ENCODE measurements around the gene WDR82.

Gene WDR82

DNA sequence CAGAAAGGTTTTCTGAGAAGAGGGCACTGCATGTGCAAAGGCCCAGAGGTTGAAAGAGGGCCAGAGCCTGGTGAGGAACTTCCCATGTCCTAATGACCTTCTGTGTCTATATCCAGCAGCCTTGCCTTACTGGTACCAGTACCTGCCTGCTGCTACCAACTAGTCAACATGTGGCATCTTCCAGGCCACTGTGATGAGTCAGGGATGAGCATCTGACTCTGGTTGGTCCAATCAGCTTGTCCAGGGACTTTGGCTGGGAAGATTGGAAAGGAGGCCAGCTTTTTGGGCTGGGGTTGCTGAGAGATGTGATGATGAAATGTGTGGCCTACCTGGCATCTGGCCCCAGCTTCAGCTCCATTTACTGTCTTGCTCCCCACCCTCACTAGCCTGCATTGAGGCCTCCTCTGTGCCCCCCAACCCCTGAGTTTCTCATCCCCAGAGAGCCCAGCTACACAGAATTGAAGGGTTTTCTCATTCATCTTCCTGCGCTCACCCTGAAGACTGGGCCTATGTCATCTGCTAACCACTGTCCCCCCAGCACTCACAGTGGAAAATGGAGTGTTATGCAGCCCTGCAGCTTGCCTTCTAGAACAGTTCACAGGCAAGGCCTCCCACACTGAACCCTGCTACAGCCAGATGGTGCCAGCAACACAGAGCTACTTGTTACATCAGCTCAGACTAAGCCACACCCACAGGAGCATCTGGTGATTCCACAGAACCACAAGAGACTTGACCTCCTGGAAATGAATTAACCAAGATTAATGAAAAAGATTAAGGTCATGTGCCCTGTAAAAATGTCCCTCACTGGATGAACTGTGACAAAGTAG, 38.2 kb downstream of the WDR82 start:
- peak in 1 of 2 donors; percentile 22 for DNase-seq (ENCODE audit: low read depth in 2 of 2, low spot score in 1 of 2)

DNA sequence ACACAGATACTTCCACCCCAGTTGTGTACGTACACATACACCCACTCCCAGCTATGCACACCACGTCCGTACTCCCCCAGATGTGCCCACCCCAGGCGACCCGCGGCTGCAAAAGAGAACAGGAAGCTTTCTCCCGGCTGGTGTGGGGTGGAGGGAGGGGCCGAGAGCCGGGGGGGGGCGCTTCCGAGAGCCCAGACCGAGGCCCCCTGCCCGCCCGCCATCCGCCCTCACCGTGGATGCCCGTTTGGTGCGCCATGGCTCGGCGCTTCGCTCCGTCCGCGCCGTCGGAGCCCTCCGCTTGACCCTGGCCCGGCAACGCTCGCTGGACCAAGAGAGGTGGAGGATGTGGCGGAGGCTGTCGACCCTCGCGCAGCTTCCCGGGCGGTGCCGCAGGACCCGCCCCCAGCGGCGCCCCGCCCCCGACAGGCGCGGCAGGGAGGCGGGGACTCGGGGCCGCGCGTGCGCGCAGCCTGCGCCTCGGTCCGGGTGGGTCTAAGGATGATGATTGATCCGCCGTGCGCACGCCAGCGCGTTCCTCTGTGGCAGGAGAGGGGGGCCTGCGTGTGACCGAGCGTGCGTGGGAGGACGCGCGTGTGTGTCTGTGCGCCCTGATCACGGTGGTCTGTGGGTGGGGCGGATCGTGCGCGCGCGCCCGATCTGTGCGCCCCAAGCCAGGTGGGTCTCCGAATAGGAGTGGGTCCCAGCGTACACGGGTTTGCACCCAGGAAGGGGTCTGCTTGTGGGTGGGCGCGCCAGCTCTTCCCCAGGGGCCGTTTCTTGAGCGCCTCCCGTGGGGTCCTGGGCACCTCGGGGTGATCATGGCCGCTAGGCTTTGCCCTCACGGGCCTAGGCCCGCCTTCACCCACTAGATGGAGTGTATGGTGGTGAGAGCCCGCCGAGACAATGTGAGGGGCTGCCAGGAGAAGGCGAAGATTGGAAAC, 39.4 kb downstream of the WDR82 start, which contains the start of gene TWF2:
Gene TWF2 (minus strand): TSS at position 398 of the 941 bp plus-strand sequence. CDS start 142 bp downstream, at position 256.
- peak in 1 of 2 donors; percentile 69 for DNase-seq (ENCODE audit: low read depth in 2 of 2, low spot score in 1 of 2)

DNA sequence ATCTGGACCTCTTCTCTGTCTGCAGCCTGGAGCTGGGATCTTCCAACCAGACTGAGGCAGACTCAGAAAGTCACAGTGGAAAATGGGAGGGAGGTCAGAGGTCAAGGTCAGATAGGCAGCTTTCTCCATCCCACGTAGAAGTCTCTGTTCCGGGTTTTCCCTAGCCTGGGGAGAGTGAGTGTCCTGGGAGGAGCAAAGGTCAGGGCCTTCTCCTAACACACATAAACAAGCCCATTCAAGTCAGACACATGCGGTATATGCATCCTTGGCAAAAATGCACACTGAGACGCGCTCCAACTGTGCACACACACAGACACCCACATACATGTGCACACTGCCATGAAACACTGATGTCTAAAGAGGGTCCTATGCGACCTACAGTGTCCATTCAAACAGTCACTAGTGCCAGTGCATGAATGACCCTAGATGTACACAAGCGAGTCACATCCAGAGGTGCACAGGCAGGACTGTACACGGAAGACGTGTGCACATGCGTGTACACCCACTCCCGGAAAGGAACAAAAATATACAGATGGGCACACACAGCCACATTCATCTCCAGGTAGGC, 40.2 kb downstream of the WDR82 start:
- no peak for DNase-seq (ENCODE audit: low read depth in 2 of 2, low spot score in 1 of 2)

DNA sequence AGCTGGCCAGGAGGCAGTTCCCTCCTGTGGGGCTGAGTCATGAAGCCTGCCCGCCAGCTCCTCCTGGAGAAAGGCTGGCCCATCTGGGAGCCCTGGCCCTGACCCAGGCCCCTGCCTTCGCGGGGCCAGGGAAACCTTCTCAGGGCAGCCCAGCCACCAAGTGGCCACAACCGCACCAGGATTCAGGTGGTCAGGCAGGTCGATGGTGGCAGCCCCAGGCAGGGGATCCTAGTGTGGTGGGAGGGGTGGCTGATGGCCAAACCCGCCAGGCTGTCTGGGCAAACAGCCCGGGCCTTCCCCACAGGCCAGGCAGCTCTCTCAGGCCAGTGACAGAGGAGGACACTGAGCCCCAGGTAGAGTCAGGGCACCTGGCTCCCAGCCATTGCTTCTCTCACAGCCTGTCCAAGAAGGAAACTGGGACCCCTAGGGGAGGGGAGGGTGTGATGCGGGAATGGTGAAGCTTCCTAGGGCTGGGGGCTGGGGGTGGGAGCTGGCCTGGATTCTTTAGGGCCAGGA, 40.7 kb downstream of the WDR82 start:
- DNase-seq (ENCODE audit: low read depth in 2 of 2, low spot score in 1 of 2), result no peak

DNA sequence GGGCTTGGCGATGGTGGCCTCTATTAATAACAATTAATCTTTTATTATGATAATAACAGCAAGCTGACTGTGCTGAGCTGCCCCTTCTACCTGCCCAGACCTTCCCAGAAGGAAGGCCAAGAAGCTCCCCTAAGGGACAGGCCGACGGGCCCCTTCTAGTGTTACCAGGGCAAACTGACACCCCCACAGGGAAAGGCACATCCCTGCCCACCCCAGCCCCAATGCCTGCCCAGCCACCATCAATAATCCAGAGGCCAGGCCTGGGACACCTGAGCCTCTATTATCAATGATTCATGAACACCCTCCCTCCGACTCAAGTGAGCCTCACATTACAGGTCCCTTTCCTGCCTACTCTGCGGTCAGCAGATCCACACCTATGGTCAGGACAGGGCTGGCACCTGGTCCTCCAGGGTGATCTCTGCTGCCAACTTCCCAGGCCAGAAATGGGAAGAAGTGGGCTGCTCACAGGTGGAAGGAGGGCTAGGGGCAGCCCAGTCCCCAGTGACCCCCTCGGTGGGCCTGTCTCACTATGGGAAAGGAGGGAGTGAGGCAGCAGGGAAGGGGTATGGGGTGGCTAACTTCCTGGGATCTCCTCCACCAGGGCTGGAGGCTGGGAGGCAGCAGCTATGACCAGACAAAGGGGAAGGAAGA, 41.3 kb downstream of the WDR82 start:
- DNase-seq (ENCODE audit: low read depth in 2 of 2, low spot score in 1 of 2), result no peak

DNA sequence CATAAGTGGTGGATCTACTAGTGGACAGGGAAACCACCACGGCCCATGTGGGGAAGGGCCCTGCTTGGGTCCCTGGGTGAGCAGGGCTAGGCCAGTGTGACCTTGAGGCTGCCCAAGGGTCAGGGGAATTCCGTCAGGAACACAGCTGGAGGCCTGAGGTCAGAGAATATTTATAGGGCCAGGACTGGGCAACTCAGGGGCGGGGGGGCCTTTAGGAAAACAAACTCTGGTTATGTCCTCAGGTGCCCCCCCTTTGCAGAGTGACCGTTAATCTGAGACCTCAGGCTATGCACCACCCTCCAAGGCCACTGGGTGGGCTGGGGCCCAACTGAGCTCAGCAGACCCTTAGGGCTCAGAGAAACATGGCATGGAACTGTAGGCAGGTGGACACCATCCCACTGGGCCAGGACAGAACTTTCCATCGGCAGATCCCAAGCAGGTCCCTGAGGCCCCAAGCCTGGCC, 42.0 kb downstream of the WDR82 start:
- DNase-seq (ENCODE audit: low read depth in 2 of 2, low spot score in 1 of 2), result no peak

DNA sequence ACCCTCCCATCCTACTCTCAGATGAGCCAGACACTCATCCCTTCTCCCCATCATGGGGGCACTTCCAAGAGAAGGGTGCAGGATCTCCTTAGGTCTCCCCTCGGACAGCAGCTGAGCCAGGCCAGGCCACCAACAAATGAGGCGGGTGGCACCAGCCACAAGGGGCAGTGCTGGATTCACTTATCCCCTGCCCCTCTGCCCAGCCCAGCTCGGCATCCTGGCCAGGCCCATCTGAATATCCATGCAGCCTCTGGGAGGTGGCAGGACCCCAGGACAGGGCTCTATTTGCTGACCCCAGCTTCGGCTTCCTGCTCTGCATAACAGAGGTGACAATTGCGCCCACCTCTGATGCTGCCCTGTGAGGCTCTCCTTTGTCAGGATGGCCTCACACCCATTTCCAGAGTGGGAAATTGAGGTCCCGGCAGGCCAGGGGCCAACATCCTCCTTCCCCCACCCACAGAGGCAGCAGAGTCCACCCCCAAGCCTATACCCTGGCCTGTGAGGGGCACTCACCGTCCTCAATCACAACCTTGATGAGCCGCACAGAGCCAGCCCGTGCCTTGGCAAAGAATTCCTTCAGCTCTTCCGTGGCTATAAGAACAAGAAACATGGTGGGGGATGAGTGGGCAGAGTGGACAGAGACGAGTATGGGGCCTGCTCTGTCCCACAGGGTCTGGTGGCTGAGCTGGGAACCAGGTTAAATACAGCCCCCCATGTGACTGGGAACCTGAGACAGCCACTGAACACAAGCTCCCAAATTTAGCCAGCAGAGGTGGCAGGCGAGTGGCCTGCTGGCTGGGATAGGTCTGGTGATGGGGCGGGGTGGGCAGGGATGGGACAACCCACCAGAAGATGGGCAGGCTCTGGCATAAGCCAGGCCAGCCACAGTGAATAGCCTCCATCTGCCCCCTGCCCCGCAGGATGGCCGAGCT, 43.7 kb downstream of the WDR82 start:
- DNase-seq (ENCODE audit: low read depth in 2 of 2, low spot score in 1 of 2), result no peak

DNA sequence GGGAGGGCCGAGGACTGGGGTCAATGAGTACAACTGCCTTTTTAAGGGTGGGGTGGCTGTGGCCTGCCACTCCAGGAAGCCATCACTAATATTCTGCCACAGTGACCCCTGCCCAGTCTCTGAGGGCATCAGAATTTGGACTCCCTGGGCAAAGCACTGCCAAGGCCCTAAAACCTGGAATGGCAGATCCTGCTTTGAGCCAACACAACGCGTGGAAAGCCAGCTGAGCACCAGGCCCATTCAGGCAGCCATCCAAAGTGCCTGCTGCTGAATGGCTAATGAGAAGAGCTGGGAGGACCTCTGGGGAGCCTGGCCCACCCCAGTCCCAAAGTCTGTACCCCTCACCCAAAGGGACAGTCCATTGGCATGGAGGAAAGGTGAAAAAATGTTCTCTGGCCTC, 44.5 kb downstream of the WDR82 start:
- no peak for DNase-seq (ENCODE audit: low read depth in 2 of 2, low spot score in 1 of 2)

DNA sequence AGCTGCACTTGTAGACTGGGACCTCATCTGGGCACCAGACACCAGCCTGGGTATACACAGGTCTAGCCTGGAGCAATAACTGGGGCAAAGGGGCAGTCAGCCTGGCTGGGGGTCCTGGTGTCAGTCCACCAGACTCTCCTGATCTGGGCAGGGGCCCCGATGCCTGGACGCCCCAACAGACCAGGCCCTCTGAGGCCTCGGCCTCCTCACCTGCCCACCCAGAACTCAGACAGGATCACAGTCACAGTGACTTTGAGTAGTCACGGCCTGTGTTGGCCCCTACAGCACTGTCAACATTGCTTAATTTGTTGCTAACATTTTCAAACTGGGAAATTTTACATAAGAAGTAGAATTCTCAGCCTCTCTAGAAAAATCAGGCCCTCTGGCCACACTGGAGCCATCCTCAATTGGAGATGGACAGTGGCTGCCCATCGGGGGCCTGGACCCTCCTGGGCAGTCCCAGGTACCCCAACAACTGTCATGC, 45.3 kb downstream of the WDR82 start:
- DNase-seq (ENCODE audit: low read depth in 2 of 2, low spot score in 1 of 2), result no peak

DNA sequence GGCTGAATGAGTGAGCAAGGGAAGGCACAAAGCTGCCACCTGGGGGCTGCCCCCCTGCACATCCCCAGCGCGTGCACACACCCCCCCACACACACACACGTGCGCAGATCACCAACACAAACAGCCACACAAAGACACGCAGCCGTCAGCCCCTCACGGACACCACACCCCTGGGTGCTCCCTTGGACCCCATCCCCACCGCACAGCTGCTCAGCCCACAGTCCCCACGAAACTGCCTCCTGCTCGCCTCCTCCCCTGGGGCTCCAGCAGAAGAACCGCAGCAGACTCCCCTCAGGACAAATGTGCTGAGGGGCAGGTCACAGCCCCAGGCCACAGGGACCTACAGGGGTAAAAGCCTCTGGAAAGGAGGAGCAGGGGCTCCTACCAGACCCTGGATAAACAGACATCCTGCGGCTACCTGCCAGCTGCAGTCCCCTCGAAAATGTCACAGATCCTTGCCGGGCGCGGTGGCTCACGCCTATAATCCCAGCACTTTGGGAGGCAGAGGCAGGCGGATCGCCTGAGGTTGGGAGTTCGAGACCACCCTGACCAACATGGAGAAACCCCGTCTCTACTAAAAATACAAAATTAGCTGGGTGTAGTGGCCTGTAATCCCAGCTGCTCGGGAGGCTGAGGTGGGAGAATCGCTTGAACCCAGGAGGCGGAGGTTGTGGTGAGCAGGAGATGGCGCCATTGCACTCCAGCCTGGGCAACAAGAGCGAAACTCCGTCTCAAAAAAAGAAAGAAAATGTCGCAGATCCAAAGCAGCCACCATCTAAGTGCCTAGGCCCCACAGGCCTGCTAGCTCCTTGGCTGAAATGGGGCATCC, 46.0 kb downstream of the WDR82 start:
- no peak for DNase-seq (ENCODE audit: low read depth in 2 of 2, low spot score in 1 of 2)

DNA sequence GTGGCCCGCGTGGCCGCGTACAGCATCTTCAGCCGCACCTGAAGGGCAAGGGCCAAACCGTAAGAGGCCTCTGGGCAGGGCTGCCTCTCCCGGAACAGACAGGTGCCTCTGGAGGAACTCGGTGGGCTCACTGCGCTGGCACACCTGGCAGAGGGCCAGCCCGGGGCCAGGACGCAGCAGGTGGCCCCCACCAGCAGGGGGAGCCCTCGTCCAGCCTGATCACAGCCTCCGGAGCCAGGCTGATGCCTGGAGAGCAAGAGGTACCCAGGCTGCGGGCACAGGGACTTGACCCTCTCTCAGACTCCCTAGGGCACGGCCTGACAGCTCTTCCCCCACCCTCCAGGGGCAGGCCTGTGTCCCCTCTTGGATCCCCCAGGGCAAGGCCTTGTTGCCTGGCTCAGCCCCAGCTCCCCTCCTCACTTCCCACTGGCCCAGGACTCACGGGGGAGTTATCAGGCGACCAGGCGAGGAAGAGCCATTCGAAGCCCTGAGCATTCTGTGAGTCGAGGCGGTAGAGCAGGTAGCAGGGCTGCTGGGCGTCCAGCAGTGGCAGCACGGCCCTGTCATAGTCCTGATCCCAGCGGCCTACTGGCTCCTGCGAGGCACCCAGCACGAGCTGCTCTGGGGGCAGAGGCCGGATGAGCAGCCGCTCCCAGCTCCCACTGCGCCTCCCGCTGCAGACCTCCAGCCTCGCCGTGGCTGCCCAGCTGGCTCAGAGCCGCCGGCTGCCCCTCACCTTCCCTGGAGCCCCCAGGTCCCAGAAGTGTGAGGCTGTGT, 46.8 kb downstream of the WDR82 start:
- peak; percentile 80 to 84 for DNase-seq (ENCODE audit: low read depth in 2 of 2, low spot score in 1 of 2)

DNA sequence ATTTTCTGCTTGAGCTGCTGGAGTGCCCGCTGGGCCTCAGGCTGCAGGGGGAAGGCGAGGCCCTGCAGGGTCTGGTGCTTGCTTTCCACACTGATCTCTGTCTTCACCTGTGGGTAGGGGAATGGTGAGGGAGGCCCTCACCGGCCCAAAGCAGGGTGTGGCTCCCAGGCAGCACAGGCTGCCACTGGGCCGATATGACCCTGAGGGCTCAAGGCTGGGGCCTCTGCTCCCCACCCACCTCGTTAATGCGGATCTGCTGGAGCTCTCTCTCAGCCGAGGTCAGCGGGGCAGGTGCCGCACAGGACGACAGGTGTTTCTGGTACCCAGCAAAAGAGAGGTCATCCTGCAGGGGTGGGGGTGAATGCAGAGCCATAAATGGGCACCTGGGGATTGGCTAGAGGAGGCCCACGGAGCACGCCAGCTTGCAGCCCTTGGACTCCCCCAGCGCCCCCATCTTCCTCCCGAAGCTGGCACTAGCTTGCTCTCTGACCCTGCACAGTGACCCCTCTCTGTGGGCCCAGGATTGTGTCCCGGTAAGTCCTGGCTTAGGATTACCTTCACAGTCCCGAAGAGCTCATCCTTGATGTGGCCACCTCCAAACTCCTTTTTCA, 47.5 kb downstream of the WDR82 start:
- no peak for DNase-seq (ENCODE audit: low read depth in 2 of 2, low spot score in 1 of 2)

DNA sequence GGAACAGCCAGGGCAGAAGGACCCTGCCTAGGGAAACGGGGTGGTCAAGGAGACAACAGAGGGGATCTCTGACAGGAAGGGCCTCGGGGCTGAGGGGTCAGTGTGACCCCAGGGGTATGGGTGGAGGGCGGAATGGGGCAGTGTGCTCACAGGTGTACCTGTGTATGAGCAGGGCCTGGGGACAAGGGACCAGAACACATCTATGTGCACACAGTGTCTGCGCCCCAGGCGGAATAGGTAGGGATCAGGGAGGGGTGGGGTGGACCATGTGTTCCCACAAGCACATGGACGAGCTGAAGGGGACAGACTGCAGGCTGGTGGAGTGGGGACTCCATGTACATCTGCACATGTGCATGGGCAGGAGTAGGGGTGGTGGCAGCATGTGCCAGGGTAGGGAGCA, 48.0 kb downstream of the WDR82 start:
- DNase-seq (ENCODE audit: low read depth in 2 of 2, low spot score in 1 of 2), result no peak

DNA sequence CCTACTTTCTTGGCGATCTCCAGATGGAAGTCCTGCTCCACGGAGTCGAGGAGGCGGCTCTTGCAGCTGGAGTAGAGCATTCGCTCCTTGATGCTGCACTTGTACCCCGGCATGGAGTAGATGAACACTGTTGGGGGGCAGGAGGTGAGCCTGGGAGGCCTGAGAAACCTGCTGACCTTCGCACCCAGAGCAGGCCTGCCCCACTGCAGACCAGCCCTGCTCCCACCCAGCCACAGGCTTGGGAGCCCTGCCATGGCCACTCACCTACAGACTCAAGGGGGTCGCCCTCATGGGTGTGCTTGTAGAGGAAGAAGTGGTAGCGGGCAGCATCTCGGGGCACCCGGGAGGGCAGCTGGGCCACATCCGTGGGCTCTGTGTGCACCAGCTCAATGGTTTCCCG, 48.8 kb downstream of the WDR82 start:
- no peak for DNase-seq (ENCODE audit: low read depth in 2 of 2, low spot score in 1 of 2)

DNA sequence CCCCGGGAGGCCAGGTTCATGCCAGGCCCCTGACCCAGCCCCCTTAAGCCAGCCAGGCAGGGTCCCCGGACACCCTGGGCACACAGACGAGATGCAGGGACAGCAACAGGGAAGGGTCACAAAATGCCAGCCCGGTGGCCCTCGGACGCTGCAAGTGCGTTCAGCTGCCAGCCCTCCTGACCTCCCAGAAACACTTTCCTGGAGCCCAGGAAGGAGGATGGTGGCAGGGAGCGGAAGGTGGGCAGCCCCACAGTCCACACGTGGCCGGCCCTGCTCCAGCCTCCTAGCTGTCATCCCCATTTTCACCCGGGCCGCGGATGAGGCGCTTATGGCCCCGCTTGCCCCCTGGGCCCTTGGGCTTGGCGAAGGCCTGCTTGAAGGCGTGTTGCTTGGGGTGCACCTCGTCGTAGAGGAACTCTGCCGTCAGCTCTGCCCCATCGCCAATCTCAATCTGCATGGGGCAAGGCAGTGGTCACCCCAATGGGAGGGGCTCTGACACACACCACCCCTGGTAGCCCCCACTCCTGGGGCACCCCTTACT, 49.6 kb downstream of the WDR82 start:
- no peak for DNase-seq (ENCODE audit: low read depth in 2 of 2, low spot score in 1 of 2)

DNA sequence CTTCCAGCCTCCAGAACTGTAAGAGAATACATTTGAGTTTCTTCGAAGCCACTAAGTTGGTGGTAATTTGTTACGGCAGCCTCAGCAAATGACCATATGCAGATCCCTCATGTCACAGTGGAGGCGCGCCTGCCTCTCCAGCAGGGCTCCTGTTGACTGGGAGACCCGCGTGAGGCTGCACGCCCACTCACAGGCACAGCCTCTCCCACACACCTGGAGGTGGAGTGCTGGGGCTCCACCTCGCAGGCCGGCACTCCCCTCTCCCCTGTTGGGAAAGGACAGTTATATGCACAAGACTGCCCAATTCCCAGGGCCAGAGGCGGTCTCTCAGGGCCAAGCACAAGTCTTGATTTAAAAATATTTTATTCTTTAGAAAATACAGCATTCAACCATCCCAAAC, 50.2 kb downstream of the WDR82 start:
- DNase-seq (ENCODE audit: low read depth in 2 of 2, low spot score in 1 of 2), result no peak

DNA sequence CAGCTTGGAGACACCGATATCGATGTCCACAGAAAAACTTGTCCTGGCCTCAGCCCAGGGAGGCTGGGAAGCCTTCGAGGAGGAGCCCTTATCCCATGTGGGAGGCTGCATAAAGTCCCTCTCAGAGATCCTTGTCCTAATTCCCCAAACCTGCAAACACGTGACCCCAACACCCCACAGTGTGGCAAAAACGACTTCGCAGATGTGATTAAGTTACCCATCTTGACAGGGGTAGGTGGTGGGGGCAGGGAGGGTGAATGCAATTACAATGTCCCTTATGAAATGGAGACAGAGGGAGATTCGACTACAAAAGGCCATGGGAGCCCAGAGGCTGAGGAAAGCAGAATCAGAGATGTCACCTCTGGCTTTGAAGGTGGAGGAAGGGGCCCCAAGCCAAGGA, 50.7 kb downstream of the WDR82 start:
- no peak for DNase-seq (ENCODE audit: low read depth in 2 of 2, low spot score in 1 of 2)

All from stimulated activated CD8-positive, alpha-beta memory T cell treated with anti-CD3 and anti-CD28 coated beads, Interleukin-4, amount 100 ng/mL, for 1 hour (primary cell).